Body of pancreas (tissue), 4 donors: Measurements from ENCODE around the gene LRRC7. TPM values are rescaled to one million over a fixed set of nuclear protein-coding genes. Genes with fewer than 3 reads are reported as not detected.

Source experiments
- ATAC-seq: fragments of 150-250 bp; one replicate; pipeline ENCODE4 v1.9.1; 2016
- DNase-seq, 4 donors: peaks; one replicate each; pipeline ENCODE4 v3.0.0-alpha.2; 2019
- H3K27ac ChIP-seq, 4 donors: fragments of 200-600 bp; sonication (generic); 1 replicate in 3 of 4; 2 replicates in 1 of 4; pipeline versions ENCODE4 v1.5.1 to v1.6.1; 2016 to 2019; ENCODE audit warnings: mild to moderate bottlenecking in 1 of 4, mixed read lengths in 1 of 4, moderate library complexity in 1 of 4
- H3K27me3 ChIP-seq, 2 donors: fragments of 200-600 bp; sonication (generic); one replicate each; pipeline ENCODE4 v1.6.0; 2016; ENCODE audit warnings: mild to moderate bottlenecking in 1 of 2
- H3K36me3 ChIP-seq, 2 donors: fragments of 200-600 bp; sonication (generic); replicated peaks in 1 of 2; 2 replicates each; pipeline ENCODE4 v1.5.1; 2016; ENCODE audit warnings: low read depth in 2 of 2; ENCODE audit not compliant: insufficient read depth in 1 of 2
- H3K4me1 ChIP-seq: fragments of 200-600 bp; sonication (generic); one replicate; pipeline ENCODE4 v1.6.0; 2016
- H3K4me3 ChIP-seq, 2 donors: fragments of 200-600 bp; sonication (generic); 1 replicate in 1 of 2; 2 replicates in 1 of 2; pipeline ENCODE4 v1.5.1; 2016 to 2019
- H3K9me3 ChIP-seq, 3 donors: fragments of 200-600 bp; sonication (generic); 1 replicate in 2 of 3; 2 replicates in 1 of 3; pipeline ENCODE4 v1.5.1; 2016
- POLR2A ChIP-seq, 3 donors: fragments of 450-650 bp; IDR thresholded peaks; one replicate each; pipeline ENCODE4 v1.6.1; 2016; ENCODE audit warnings: antibody characterized with exemption in 3 of 3, mild to moderate bottlenecking in 2 of 3
- WGBS, 2 donors: methylation state at CpG; one replicate each; pipeline ENCODE4 v1.1.5; 2017; 5-methylcytosine and 5-hydroxymethylcytosine counted together
- intact Hi-C: fragments of 100-400 bp; cut with DNase I; formaldehyde crosslinking; loops from one replicate; pipeline ENCODE4 v1.15.1; 2023
- total RNA-seq, 2 donors: library from RNA; depleted of rRNA; stranded (reverse); fragments of >200 nt; gene quantifications; one replicate each; pipeline ENCODE4 v1.1.0, GENCODE V29; 2016
- TF ChIP-seq, protein P1 (sequence below), 7 experiments: fragments of 450-650 bp in 4 of 7; fragments of 200-600 bp in 3 of 7; sonication (generic) in 3 of 7; IDR thresholded peaks; one replicate each; pipeline ENCODE4 v1.5.1; 2016 to 2019; ENCODE audit warnings: antibody characterized with exemption in 7 of 7

LRRC7 gene
- total RNA-seq, 2 donors from 2014 or later, result 1.3 to 2.6 TPM

DNA sequence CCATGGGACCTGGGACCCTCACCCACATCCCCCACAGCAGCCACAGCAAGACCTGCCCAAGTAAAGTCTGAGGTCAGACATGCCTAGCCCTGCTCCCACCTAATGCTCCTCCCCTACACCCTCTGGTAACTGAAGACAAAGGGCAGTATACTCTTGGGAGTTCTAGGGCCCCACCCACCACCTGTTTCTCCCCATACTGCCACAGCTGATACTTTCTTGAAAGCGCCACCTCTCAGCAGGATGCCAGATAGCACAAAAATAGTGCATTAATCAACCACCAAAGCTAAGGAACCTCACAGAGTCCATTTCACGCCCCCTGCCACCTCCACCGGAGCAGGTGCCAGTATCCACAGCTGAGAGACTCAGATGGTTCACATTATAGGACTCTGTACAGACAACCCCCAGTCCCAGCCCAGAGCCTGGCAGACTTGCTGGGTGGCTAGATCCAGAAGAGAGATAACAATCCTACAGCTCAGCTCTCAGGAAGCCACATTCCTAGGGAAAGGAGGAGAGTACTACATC, 399.6 kb downstream of the LRRC7 start:
- no peak for TF ChIP-seq POLR2A (IDR thresholded peaks at IDR 0.05)
- TF ChIP-seq, protein P1, sequence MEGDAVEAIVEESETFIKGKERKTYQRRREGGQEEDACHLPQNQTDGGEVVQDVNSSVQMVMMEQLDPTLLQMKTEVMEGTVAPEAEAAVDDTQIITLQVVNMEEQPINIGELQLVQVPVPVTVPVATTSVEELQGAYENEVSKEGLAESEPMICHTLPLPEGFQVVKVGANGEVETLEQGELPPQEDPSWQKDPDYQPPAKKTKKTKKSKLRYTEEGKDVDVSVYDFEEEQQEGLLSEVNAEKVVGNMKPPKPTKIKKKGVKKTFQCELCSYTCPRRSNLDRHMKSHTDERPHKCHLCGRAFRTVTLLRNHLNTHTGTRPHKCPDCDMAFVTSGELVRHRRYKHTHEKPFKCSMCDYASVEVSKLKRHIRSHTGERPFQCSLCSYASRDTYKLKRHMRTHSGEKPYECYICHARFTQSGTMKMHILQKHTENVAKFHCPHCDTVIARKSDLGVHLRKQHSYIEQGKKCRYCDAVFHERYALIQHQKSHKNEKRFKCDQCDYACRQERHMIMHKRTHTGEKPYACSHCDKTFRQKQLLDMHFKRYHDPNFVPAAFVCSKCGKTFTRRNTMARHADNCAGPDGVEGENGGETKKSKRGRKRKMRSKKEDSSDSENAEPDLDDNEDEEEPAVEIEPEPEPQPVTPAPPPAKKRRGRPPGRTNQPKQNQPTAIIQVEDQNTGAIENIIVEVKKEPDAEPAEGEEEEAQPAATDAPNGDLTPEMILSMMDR (IDR thresholded peaks at IDR 0.05), result no peak
- intact Hi-C loops, result no loop called here
- H3K27me3 ChIP-seq, result no peaks in the 10 kb centered on the region
- no peak overlapping the region for H3K4me3 ChIP-seq
- no peaks in the 10 kb centered on the region for H3K36me3 ChIP-seq
- WGBS, 2 donors, result 77 to 80% methylated on average over 3 of the region's 3 CpGs
- H3K4me1 ChIP-seq, result no peaks in the 10 kb centered on the region
- DNase-seq (no peak), ATAC-seq (no peak)
- H3K27ac ChIP-seq, result no peak overlapping the region
- H3K9me3 ChIP-seq, result peaks cover 0 to 13% (median 0%) of the 10 kb centered on the region in 3 donors

DNA sequence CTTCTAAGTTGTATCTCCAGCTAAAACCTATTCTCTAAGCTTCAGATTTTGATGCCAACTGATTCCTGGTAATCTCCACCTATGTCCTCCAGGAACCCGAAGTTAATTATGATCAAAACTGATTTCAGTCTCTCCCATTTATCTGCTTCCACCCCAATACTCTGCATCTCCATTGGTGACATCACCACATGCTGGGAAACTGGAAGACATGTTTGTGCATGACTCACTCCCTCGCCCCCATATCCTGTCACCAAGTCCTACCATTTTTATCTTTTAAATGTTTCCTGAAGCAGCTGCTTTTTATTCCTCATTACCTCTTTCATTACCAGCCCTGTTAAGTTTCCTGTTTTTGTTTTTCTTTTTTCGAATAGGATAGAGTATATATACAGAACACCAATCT, 409.2 kb downstream of the LRRC7 start:
- Histone ChIP-seq H3K4me3 (no peak overlapping the region), H3K36me3 (no peaks in the 10 kb centered on the region), H3K4me1 (no peaks in the 10 kb centered on the region), H3K9me3 (no peaks in the 10 kb centered on the region), H3K27me3 (no peaks in the 10 kb centered on the region), H3K27ac (no peak overlapping the region)
- DNase-seq (no peak), ATAC-seq (no peak)
- 54 to 57% methylated on average over 3 of the region's 3 CpGs for WGBS, 2 donors
- TF ChIP-seq POLR2A (IDR thresholded peaks at IDR 0.05), result no peak
- TF ChIP-seq, protein P1 (IDR thresholded peaks at IDR 0.05), result no peak
- intact Hi-C loops, result no loop called here

DNA sequence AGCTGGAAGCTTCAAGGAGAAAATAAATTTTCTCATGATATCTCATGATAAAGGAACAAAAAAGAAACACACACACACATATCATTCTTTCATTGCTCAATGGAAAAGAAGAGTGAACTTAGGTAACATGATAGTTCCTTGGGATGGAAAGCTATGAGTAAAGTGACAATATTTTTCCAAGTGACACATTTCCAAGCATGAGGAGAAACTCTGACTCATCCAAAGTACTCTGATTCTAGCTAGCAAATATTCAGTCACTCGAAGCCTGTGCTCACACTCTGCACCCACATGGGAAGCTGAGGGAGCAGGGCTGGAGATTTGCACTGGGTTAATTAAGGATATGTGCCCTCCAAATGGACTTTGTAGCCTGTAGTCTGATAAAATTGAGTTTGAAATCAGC, 415.3 kb downstream of the LRRC7 start:
- TF ChIP-seq, protein P1 (IDR thresholded peaks at IDR 0.05), result no peak
- no peak for TF ChIP-seq POLR2A (IDR thresholded peaks at IDR 0.05)
- ATAC-seq (no peak), DNase-seq (no peak)
- WGBS, 2 donors, result 33 to 48% methylated on average over 1 of the region's 1 CpG
- Histone ChIP-seq H3K4me1 (no peaks in the 10 kb centered on the region), H3K27me3 (no peaks in the 10 kb centered on the region), H3K4me3 (no peak overlapping the region), H3K27ac (no peak overlapping the region), H3K36me3 (no peaks in the 10 kb centered on the region), H3K9me3 (no peaks in the 10 kb centered on the region)
- intact Hi-C loops, result no loop called here

DNA sequence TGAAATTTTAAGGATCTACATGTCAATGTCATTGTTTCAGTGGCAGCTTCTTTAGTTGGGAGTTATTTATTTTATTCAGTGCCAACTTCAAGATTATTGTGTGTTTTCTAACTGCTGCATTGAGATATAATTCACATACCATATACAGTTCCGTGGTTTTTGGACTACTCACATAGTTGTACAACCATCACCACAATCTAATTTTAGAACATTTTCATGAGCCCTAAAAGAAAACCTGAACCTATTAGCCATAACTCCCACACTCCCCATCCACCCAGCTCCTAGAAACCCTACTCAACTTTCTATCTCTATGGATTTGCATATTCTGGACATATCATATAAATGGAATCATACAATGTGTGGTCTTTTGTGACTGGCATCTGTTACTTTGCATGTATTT, 417.7 kb downstream of the LRRC7 start:
- ATAC-seq (no peak), DNase-seq (no peak)
- H3K4me1 ChIP-seq, result no peaks in the 10 kb centered on the region
- H3K27me3 ChIP-seq, result no peaks in the 10 kb centered on the region
- H3K9me3 ChIP-seq, result no peaks in the 10 kb centered on the region
- H3K4me3 ChIP-seq, result no peak overlapping the region
- 59 to 67% methylated on average over 1 of the region's 1 CpG for WGBS, 2 donors
- H3K36me3 ChIP-seq, result no peaks in the 10 kb centered on the region
- no peak for TF ChIP-seq POLR2A (IDR thresholded peaks at IDR 0.05)
- TF ChIP-seq, protein P1 (IDR thresholded peaks at IDR 0.05), result no peak
- no peak overlapping the region for H3K27ac ChIP-seq
- intact Hi-C loops, result no loop called here

GRCh38 chr1:69985901-69986439, 418.2 kb downstream of the LRRC7 start:
- intact Hi-C loops, result no loop called here
- ATAC-seq (no peak), DNase-seq (no peak)
- Histone ChIP-seq H3K27me3 (no peaks in the 10 kb centered on the region), H3K4me1 (no peaks in the 10 kb centered on the region), H3K27ac (no peak overlapping the region), H3K4me3 (no peak overlapping the region), H3K9me3 (no peaks in the 10 kb centered on the region), H3K36me3 (no peaks in the 10 kb centered on the region)
- TF ChIP-seq, protein P1 (IDR thresholded peaks at IDR 0.05), result no peak
- TF ChIP-seq POLR2A (IDR thresholded peaks at IDR 0.05), result no peak
